Endodermal cell (in vitro differentiated cells): ENCODE results near the gene RIMS1. TPM values are rescaled to one million over a fixed set of nuclear protein-coding genes. Genes with fewer than 3 reads are reported as not detected.

Source experiments
- DNase-seq: peaks from one replicate; pipeline ENCODE4 v3.0.0-alpha.2; 2017
- H3K27ac ChIP-seq: 2 replicates; pipeline ENCODE4 v1.5.1; 2013; ENCODE audit warnings: mild to moderate bottlenecking, low read depth, low read length, moderate library complexity
- H3K27me3 ChIP-seq: 2 replicates; pipeline ENCODE4 v1.6.1; 2013; ENCODE audit warnings: mild to moderate bottlenecking, low read length, moderate library complexity; ENCODE audit not compliant: insufficient read depth, control insufficient read depth, poor library complexity, severe bottlenecking
- H3K36me3 ChIP-seq: 2 replicates; pipeline ENCODE4 v1.7.0; 2013; ENCODE audit warnings: mild to moderate bottlenecking, low read length, moderate library complexity; ENCODE audit not compliant: control insufficient read depth, insufficient read depth
- H3K4me1 ChIP-seq: one replicate; pipeline ENCODE4 v1.7.0; 2013; ENCODE audit warnings: low read length; ENCODE audit not compliant: control insufficient read depth, insufficient read depth
- H3K4me3 ChIP-seq: 2 replicates; pipeline ENCODE4 v1.5.1; 2013; ENCODE audit warnings: mild to moderate bottlenecking, low read length, moderate library complexity
- H3K9ac ChIP-seq: 2 replicates; pipeline ENCODE4 v1.6.1; 2013; ENCODE audit warnings: mild to moderate bottlenecking, low read length, moderate library complexity; ENCODE audit not compliant: poor library complexity, severe bottlenecking; ENCODE audit errors: extremely low read depth
- H3K9me3 ChIP-seq: 2 replicates; pipeline ENCODE4 v1.6.1; 2013; ENCODE audit warnings: mild to moderate bottlenecking, low read length, moderate library complexity; ENCODE audit not compliant: control insufficient read depth
- H3K27ac Mint-ChIP-seq: 2 replicates; pipeline ENCODE4 v1.8.0; 2020; ENCODE audit warnings: mixed read lengths
- H3K27me3 Mint-ChIP-seq: 2 replicates; pipeline ENCODE4 v1.8.0; 2021; ENCODE audit warnings: mild to moderate bottlenecking, mixed read lengths; ENCODE audit not compliant: insufficient read depth
- H3K36me3 Mint-ChIP-seq: 2 replicates; pipeline ENCODE4 v1.8.0; 2020; ENCODE audit warnings: low read depth, mixed read lengths
- H3K4me1 Mint-ChIP-seq: 2 replicates; pipeline ENCODE4 v1.8.0; 2020; ENCODE audit warnings: mixed read lengths
- H3K4me3 Mint-ChIP-seq: 2 replicates; pipeline ENCODE4 v1.8.0; 2020; ENCODE audit warnings: mild to moderate bottlenecking, moderate library complexity, mixed read lengths
- H3K9me3 Mint-ChIP-seq: 2 replicates; pipeline ENCODE4 v1.8.0; 2020; ENCODE audit warnings: mild to moderate bottlenecking, mixed read lengths
- CTCF ChIP-seq: fragments of 200-600 bp; sonication (generic); conservative IDR thresholded peaks from 2 replicates; pipeline ENCODE4 v1.5.0; 2021; ENCODE audit warnings: antibody characterized with exemption, mild to moderate bottlenecking
- WGBS, 2 experiments: methylation state at CpG; one replicate each; pipeline versions ENCODE4 v1.1.5 to v1.1.7; 2013; ENCODE audit warnings: missing lambda C conversion rate in 2 of 2, mixed read lengths in 1 of 2; ENCODE audit not compliant: insufficient coverage in 1 of 2, insufficient read length in 1 of 2; 5-methylcytosine and 5-hydroxymethylcytosine counted together
- total RNA-seq, 2 donors: library from RNA; stranded (reverse); fragmentation: NEBNext Ultra II Directional in 1 of 2; extraction: Animal tissue kit (Norgen Biotek cat#: 25700) in 1 of 2; gene quantifications; 2 replicates in 1 of 2; 3 replicates in 1 of 2; pipeline ENCODE4 v1.2.1, GENCODE V29; 2021

Gene RIMS1
- total RNA-seq, 2 donors from 2014 or later = 1.1 to 1.6 TPM

GRCh38 chr6:72417759-72418158 lies 531.4 kb downstream of the RIMS1 start:
- Histone ChIP-seq H3K27ac (no peak overlapping the region), H3K9ac (no peak overlapping the region), H3K4me3 (no peak overlapping the region), H3K27me3 (no peaks in the 10 kb centered on the region), H3K36me3 (no peaks in the 10 kb centered on the region), H3K9me3 (no peaks in the 10 kb centered on the region), H3K4me1 (no peaks in the 10 kb centered on the region)
- H3K27me3 Mint-ChIP-seq = peaks cover 4% of the 10 kb centered on the region
- 91% methylated on average over 3 of the region's 3 CpGs; no CpG with 5 or more reads in 1 of the 2 experiments for WGBS, 2 experiments
- H3K4me1 Mint-ChIP-seq = peaks cover 37% of the 10 kb centered on the region
- no peaks in the 10 kb centered on the region for H3K9me3 Mint-ChIP-seq
- no peaks in the 10 kb centered on the region for H3K36me3 Mint-ChIP-seq
- DNase-seq = no peak
- TF ChIP-seq CTCF = no peak
- H3K27ac Mint-ChIP-seq = no peak overlapping the region
- no peak overlapping the region for H3K4me3 Mint-ChIP-seq

DNA sequence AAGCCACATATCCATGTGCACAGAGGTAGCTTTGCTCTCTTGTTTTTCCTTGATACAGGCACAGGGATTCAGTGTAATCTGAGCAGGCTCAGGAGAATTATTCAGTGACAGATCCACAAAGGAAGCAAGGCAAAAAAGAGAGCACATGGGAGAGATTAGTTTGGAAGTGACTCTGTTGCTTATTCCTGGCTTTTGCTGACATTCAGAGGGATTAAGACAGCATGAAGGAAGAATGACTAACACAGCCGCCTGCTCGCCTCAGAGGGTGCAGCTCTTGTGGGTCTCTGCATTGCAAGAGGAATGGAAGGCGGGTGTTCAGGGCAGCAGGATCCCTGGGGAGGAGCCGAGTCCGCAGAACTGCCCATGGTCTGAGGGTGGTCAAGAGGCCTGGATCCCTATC lies 532.1 kb downstream of the RIMS1 start:
- no peaks in the 10 kb centered on the region for H3K4me1 ChIP-seq
- no peak overlapping the region for H3K27ac ChIP-seq
- no peaks in the 10 kb centered on the region for H3K9me3 Mint-ChIP-seq
- H3K9me3 ChIP-seq = no peaks in the 10 kb centered on the region
- H3K27me3 ChIP-seq = no peaks in the 10 kb centered on the region
- no peaks in the 10 kb centered on the region for H3K36me3 Mint-ChIP-seq
- 73 to 83% methylated on average over 2 to 5 of the region's 5 CpGs for WGBS, 2 experiments
- H3K4me1 Mint-ChIP-seq = peaks cover 37% of the 10 kb centered on the region
- DNase-seq = no peak
- H3K27ac Mint-ChIP-seq = no peak overlapping the region
- peaks cover 4% of the 10 kb centered on the region for H3K27me3 Mint-ChIP-seq
- H3K4me3 ChIP-seq = no peak overlapping the region
- H3K9ac ChIP-seq = no peak overlapping the region
- H3K4me3 Mint-ChIP-seq = no peak overlapping the region
- no peaks in the 10 kb centered on the region for H3K36me3 ChIP-seq
- no peak for TF ChIP-seq CTCF

DNA sequence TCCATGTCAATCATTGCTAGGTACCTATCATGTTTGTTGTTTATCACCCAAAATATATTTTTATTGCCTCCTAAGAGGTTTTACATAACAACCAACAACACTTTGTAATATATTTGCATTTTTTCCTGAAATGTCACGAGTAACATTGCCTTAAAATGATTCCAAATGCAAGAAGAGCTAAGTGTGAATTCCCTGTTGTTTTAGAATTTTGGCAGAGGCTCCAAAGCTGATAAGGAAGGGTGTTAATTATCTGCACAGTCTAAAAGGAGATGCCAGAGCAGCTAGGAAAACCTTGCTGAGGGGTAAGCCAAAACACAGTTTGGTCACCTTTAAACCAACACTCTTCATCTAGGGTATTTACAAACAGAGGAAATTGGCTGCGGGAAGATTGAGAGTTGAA lies 533.6 kb downstream of the RIMS1 start:
- peaks cover 27% of the 10 kb centered on the region for H3K4me1 Mint-ChIP-seq
- no peak for TF ChIP-seq CTCF
- H3K36me3 ChIP-seq = no peaks in the 10 kb centered on the region
- no peaks in the 10 kb centered on the region for H3K9me3 Mint-ChIP-seq
- 89% methylated on average over 2 of the region's 2 CpGs; no CpG with 5 or more reads in 1 of the 2 experiments for WGBS, 2 experiments
- no peak for DNase-seq
- no peak overlapping the region for H3K4me3 Mint-ChIP-seq
- no peaks in the 10 kb centered on the region for H3K9me3 ChIP-seq
- H3K4me3 ChIP-seq = no peak overlapping the region
- H3K4me1 ChIP-seq = no peaks in the 10 kb centered on the region
- no peaks in the 10 kb centered on the region for H3K27me3 ChIP-seq
- H3K27me3 Mint-ChIP-seq = peaks cover 4% of the 10 kb centered on the region
- H3K27ac Mint-ChIP-seq = no peak overlapping the region
- no peak overlapping the region for H3K9ac ChIP-seq
- no peaks in the 10 kb centered on the region for H3K36me3 Mint-ChIP-seq
- no peak overlapping the region for H3K27ac ChIP-seq
